Activated gamma-delta T cell treated with Interleukin-2 at 50 U/mL for 16 hours (primary cell): ENCODE measurements around the gene ACOX1.

ENCODE experiments used
- DNase-seq: peaks from one replicate; pipeline ENCODE4 v3.0.0-alpha.2; 2020

Gene ACOX1

GRCh38 chr17:75904749-75905521, 74.0 kb downstream of the ACOX1 start, which contains the start of gene MRPL38:
Gene MRPL38, minus strand, starts transcription at chr17:75904884. Its CDS starts 9 bp downstream, at chr17:75904875.
- peak; percentile 93 for DNase-seq

GRCh38 chr17:75902406-75902805, 76.6 kb downstream of the ACOX1 start:
- no peak for DNase-seq

DNA sequence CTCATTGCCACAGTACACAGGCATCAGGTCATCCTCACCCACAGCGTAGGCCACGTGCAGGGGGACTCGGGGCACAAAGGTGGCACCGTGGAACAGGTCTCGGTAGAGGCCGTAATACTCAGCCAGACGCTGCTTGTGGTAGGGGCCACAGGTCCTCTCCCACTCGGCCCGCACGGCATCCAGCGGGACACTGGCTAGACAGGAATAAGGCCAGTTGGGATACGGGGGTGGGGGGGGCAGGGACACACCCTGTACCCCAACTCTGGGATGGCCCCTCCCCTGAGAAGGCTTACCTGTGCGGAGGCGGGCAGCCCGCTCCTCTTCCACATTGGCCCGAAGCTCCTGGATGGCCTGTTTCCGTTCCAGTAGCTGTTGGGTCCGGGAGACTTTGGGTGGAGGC, 77.2 kb downstream of the ACOX1 start:
- DNase-seq = no peak

GRCh38 chr17:75900691-75901533, 78.1 kb downstream of the ACOX1 start:
- DNase-seq = no peak

- no peak for DNase-seq
These were observed 79.0 kb downstream of the ACOX1 start for GRCh38 chr17:75899767-75900468.

- no peak for DNase-seq
These were observed 79.6 kb downstream of the ACOX1 start for GRCh38 chr17:75899353-75899752.

GRCh38 chr17:75898791-75899190, 80.2 kb downstream of the ACOX1 start:
- no peak for DNase-seq

GRCh38 chr17:75898065-75898464, 80.9 kb downstream of the ACOX1 start:
- DNase-seq = no peak

DNA sequence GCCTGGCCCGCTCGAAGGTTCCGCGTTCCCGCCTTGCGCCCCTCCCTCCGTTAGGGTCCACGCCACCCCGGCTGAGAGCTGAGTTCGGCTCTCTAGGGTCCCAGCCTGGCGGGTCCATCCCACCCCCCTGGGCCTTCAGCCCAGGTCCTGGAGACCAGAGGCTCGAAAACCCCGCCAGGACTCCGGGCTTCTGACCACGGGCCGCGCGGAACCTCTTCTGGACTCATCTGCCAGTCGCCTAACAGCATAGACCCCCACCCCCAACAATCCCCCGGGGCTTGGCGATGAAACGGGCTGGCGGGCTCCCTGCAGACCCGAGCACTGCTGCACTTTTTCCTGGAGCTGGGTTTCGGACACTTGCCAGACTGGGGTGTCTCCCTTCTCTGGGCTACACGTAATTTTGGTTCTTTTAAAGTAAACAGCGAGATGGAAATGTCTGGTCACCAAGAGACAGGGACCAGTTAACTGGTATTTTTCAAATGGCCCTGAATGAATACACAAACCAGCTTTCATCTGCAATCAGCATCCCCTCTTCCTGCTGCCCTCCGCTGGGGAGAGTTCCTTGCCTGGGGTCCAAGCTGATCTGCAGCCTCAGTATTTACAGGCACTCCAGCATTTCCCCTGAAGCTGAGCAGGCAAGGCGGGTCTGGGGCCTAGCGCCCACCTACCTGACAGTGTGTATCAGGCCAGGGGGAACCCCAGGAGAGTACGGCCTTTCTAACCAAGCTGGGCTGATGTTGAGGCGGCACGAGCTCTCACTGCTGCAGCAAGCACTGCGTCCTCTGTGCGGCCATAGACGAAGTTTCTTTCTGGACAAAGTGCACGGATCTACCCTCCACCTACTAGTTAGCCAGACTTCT, 81.6 kb downstream of the ACOX1 start:
- DNase-seq = no peak

DNA sequence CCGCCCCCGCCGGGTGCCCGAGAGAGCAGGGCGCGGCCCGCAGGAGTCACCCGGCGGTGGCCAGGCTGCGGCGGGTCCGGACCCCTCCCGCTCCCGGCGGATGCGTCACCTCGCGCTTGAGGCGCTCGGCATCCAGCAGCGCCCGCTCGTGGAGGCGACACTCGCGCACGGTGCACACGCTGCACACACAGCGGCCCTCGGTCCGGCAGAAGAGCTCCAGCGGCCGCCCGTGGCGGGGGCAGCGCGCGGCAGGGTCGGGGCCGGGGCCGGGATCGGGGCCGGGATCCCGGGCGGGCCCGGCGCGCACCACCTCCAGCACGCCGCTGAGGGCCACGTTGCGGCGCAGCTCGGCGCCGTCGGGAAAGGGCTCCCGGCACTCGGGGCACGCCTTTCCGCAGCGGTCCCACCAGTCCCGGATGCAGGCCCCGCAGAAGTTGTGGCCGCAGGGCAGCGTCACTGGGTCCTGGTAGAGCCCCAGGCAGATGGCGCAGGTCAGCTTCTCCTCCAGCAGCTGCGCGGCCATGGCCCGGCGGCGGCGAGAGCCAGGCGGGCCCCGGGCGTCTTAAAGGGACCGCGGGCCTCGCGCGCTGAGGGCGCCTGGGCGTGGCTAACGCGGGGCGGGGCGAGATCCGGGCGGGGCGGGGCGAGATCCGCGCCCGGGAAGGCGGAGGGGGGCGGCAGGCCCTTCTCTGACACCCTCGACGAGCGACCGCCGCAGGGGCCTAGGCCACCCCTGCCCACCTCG, 82.4 kb downstream of the ACOX1 start, which contains the start of gene TRIM65:
TRIM65 (minus strand) TSS at position 537 of the 745 bp plus-strand sequence; CDS start at position 523, 14 bp downstream.
- DNase-seq = peak; percentile 65

DNA sequence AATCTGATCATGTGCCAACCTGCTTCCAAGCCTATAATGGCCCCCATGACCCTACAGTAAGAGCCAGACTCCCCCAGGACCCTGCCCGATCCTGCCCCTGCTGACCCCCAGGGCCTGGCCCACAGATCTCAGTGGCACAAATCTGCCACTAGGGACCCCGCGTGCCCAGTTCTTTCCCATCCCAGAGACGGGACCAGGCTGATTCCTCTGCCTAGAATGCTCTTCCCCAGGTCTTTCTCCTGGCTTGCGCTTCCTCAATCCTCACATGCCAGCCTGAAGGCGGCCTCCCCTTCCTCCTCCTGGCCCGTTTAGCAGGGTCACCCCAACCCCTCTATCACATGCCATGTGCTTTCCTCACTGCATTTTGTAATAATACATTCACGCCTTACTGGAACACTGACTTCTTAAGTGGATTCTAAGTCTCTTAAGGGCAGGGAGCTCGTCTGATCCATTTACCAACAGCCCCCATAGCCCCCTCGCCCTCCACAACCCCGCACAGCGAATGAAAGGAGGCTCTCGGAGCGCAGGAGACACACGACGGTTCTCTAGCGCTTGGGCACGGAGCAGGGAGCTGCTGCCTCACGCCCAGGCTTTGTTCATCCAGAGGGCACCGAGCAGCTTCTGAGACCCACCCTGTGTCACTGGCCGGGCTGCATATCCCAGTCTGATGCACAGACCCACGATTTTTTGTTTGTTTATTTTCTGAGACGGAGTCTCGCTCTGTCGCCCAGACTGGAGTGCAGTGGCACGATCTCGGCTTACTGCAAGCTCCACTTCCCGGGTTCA, 83.4 kb downstream of the ACOX1 start:
- DNase-seq = no peak

DNA sequence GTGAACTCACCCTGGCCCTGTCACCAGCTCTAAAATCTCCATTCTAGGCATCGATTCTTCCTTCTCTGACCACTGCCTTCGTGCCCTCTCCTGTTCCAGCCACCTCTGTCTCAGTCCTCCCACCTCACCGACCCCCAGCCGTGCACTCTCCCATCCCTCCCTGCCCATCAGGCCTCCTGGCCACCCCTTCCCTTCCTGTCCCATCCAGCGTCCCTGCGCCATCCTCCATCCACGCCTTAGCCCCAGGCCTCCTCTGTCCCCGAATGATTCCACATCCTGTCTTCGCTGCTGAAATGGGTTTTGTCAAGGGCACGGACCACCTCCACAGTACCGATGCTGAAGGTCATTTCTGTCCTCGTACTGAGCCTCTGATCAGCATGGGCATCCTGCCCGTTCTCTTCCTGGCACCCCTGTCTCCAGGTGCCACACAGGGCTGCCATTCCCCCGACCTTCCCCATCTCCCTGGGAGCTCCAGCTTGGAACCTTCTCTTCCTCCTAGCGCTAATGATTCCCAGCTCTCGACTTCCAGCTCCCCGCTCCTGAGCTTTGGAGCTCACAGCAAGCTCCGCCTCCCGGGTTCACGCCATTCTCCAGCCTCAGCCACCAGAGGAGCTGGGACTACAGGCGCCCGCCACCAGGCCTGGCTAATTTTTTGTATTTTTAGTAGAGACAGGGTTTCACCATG, 84.8 kb downstream of the ACOX1 start:
- no peak for DNase-seq

DNA sequence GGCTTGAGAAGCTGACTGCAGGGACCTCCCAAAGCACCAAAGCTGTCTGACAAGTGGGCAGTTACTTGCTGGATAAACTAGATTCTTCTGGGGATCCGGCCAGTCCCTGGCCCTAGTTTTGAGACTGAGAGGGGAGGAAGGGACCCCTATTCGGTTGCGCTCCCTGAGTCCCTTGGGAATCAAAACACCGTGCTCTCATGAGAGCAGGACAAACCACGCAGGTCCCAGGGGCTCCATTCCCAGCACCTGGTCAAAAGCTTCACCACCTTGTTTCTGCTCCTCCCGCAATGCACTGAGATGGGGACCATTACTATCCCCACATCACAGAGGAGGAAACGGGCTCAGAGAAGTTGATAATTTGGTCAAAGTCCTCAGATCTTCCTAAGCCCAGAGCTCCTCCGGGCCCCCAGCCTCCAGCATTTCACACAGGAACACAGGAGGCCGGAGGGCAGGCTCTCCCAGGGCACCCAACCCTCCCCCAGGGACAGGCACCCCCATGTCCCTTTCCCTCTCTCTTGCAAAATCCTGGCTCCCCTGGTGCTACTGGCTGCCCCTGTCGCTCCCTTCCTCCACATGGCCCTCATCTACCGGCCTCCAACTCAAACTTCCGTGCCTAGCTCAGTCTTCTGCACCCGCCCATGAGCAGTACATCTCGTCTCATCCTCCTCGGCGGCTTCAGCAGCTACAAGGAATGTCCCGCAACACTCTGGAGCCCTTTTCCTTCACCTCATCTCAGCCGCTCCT, 85.5 kb downstream of the ACOX1 start:
- DNase-seq = no peak

DNA sequence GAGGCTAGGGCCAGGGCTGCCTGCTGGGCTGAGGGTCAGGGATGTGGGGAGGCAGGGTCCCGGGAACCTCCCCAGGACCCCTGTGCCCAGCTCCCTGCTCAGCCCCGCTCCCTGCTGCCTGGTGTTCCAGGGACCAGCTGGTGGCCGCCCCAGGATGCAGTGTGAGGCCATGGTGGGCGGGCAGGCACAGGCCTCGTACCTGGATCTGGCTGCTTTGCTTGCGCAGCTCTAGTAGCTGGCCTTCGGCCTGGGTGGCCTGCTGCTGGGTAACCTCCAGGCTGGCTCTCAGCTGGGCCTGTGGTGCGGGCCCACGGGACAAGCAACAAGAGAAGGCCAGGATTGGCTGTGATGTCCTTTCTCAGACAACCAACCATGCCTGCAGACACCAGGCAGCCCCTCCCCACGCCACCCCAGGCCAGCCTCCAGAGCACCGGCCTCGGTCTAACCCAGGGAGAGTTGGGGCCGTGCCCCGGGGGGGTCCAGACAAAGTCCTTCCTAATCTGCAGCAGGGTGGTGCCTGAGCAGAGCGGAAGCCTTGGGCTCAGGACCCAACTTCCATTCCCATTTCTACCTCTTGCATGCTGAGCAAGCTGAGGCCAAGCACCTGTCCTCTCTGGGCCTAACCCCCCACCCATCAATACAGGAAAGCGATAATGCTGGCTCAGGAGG, 86.3 kb downstream of the ACOX1 start:
- no peak for DNase-seq

GRCh38 chr17:75891605-75892555, 87.1 kb downstream of the ACOX1 start:
- DNase-seq = no peak
